ENCODE data around the gene MAN2A2. TPM values are rescaled to one million over a fixed set of nuclear protein-coding genes. Genes with fewer than 3 reads are reported as not detected.
"Not testable (repeated sequence)": the region's sequence is repeated elsewhere in the genome, so short reads cannot be mapped to it uniquely, and the experiment has no call there.

MAN2A2 gene
- total RNA-seq, 2 donors from 2014 or later, result 53.0 to 57.6 TPM

- DNase-seq (ENCODE audit: low spot score), result no peak
- intact Hi-C loops (cut with DNase I), result no loop called here
Measured at GRCh38 chr15:90895571-90896117, 7.5 kb upstream of the MAN2A2 start.

- DNase-seq (ENCODE audit: low spot score); intact Hi-C loops (cut with DNase I): not testable (repeated sequence)
Measured at GRCh38 chr15:90897131-90897655, 5.9 kb upstream of the MAN2A2 start.

GRCh38 chr15:90901175-90902039, 1.7 kb upstream of the MAN2A2 start:
- intact Hi-C loops (cut with DNase I), result no loop called here
- DNase-seq (ENCODE audit: low spot score), result no peak

GRCh38 chr15:90902040-90902839, 862 bp upstream of the MAN2A2 start:
- intact Hi-C loops (cut with DNase I), result no loop called here
- peak; percentile 92 for DNase-seq (ENCODE audit: low spot score)

GRCh38 chr15:90903733-90904536, 833 bp downstream of the MAN2A2 start:
- DNase-seq (ENCODE audit: low spot score), result no peak
- intact Hi-C loops (cut with DNase I), result no loop called here

- DNase-seq (ENCODE audit: low spot score), result no peak
- intact Hi-C loops (cut with DNase I), result loop anchor here in 1 of 2 donors (5.0 kb wide), 1 partner anchor 1867 kb away; no protein-coding TSS in a partner anchor
Measured at GRCh38 chr15:90904746-90905145, 1.6 kb downstream of the MAN2A2 start.

- no peak for DNase-seq (ENCODE audit: low spot score)
- intact Hi-C loops (cut with DNase I), result loop anchor here in 1 of 2 donors (5.0 kb wide), 1 partner anchor 1868 kb away; no protein-coding TSS in a partner anchor
Measured at GRCh38 chr15:90905306-90906180, 2.4 kb downstream of the MAN2A2 start.

GRCh38 chr15:90906181-90906849, 3.2 kb downstream of the MAN2A2 start:
- no peak for DNase-seq (ENCODE audit: low spot score)
- intact Hi-C loops (cut with DNase I), result loop anchor here in 1 of 2 donors (5.0 kb wide), 1 partner anchor 1869 kb away; no protein-coding TSS in a partner anchor

GRCh38 chr15:90907051-90907660, 4.1 kb downstream of the MAN2A2 start:
- no peak for DNase-seq (ENCODE audit: low spot score)
- intact Hi-C loops (cut with DNase I), result loop anchor here in 1 of 2 donors (5.0 kb wide), 1 partner anchor 1870 kb away; no protein-coding TSS in a partner anchor

- DNase-seq (ENCODE audit: low spot score), result no peak
- intact Hi-C loops (cut with DNase I), result loop anchor here in 1 of 2 donors (5.0 kb wide), 1 partner anchor 1871 kb away; no protein-coding TSS in a partner anchor
Measured at GRCh38 chr15:90907838-90908507, 4.9 kb downstream of the MAN2A2 start.

GRCh38 chr15:90909449-90909848, 6.3 kb downstream of the MAN2A2 start:
- intact Hi-C loops (cut with DNase I), result loop anchor here in 1 of 2 donors (5.0 kb wide), 1 partner anchor 1872 kb away; no protein-coding TSS in a partner anchor
- not testable (repeated sequence) for DNase-seq (ENCODE audit: low spot score)

GRCh38 chr15:90909976-90910375, 6.9 kb downstream of the MAN2A2 start:
- no peak for DNase-seq (ENCODE audit: low spot score)

GRCh38 chr15:90910441-90911301, 7.6 kb downstream of the MAN2A2 start:
- intact Hi-C loops (cut with DNase I), result no loop called here
- DNase-seq (ENCODE audit: low spot score), result no peak

More at GRCh38 chr15:90909976-90910375, 6.9 kb downstream of the MAN2A2 start:
- intact Hi-C loops (cut with DNase I), result loop anchor here in 1 of 2 donors (5.0 kb wide), 1 partner anchor 1873 kb away; no protein-coding TSS in a partner anchor

GRCh38 chr15:90911302-90911623, 8.2 kb downstream of the MAN2A2 start:
- intact Hi-C loops (cut with DNase I), result no loop called here

More at GRCh38 chr15:90911302-90911623, 8.2 kb downstream of the MAN2A2 start:
- no peak for DNase-seq (ENCODE audit: low spot score)

Data from posterior vena cava (tissue), 2 donors.